Progenitor cell of endocrine pancreas (in vitro differentiated cells): ENCODE results near the gene ALPK3. TPM values are rescaled to one million over a fixed set of nuclear protein-coding genes. Genes with fewer than 3 reads are reported as not detected.
"Not testable (repeated sequence)": the region's sequence is repeated elsewhere in the genome, so short reads cannot be mapped to it uniquely, and the experiment has no call there.

Source experiments
- DNase-seq: peaks from one replicate; pipeline ENCODE4 v3.0.0; 2021; ENCODE audit warnings: low spot score; ENCODE audit not compliant: unreplicated experiment
- H3K27ac Mint-ChIP-seq: 2 replicates; pipeline ENCODE4 v1.8.0; 2021; ENCODE audit warnings: mild to moderate bottlenecking, moderate library complexity, mixed read lengths
- H3K27me3 Mint-ChIP-seq: 2 replicates; pipeline ENCODE4 v1.8.0; 2021; ENCODE audit warnings: mixed read lengths
- H3K36me3 Mint-ChIP-seq: 2 replicates; pipeline ENCODE4 v1.8.0; 2022; ENCODE audit warnings: mixed read lengths; ENCODE audit not compliant: insufficient read depth
- H3K4me1 Mint-ChIP-seq: 2 replicates; pipeline ENCODE4 v1.8.0; 2021; ENCODE audit warnings: low read depth, mixed read lengths
- H3K4me3 Mint-ChIP-seq: 2 replicates; pipeline ENCODE4 v1.8.0; 2021; ENCODE audit warnings: low read depth, mild to moderate bottlenecking, moderate library complexity, mixed read lengths
- H3K9me3 Mint-ChIP-seq: 2 replicates; pipeline ENCODE4 v1.8.0; 2021; ENCODE audit warnings: low read depth, mixed read lengths
- CTCF ChIP-seq: fragments of 200-600 bp; sonication (generic); IDR thresholded peaks from one replicate; pipeline ENCODE4 v1.5.0; 2021; ENCODE audit warnings: antibody characterized with exemption, mild to moderate bottlenecking; ENCODE audit not compliant: unreplicated experiment
- total RNA-seq: library from RNA; stranded (reverse); gene quantifications from 2 replicates; pipeline ENCODE4 v1.2.1, GENCODE V29; 2021

Gene ALPK3
- total RNA-seq, 1 donor from 2014 or later: 122 TPM

- peak; percentile 68 for TF ChIP-seq CTCF
- not testable (repeated sequence) for H3K4me3 Mint-ChIP-seq, H3K27me3 Mint-ChIP-seq, H3K4me1 Mint-ChIP-seq, DNase-seq
- Mint-ChIP-seq H3K27ac (peak overlapping the region; percentile 23), H3K9me3 (peaks cover 11% of the 10 kb centered on the region), H3K36me3 (peaks cover 47% of the 10 kb centered on the region)
Observed at GRCh38 chr15:84845631-84846030, 28.5 kb downstream of the ALPK3 start.

GRCh38 chr15:84846269-84846668 is 29.1 kb downstream of the ALPK3 start:
- no peak for DNase-seq
- no peak overlapping the region for H3K27ac Mint-ChIP-seq
- peaks cover 11% of the 10 kb centered on the region for H3K9me3 Mint-ChIP-seq
- no peaks in the 10 kb centered on the region for H3K27me3 Mint-ChIP-seq
- peaks cover 45% of the 10 kb centered on the region for H3K36me3 Mint-ChIP-seq
- H3K4me3 Mint-ChIP-seq: no peak overlapping the region
- no peak for TF ChIP-seq CTCF
- peaks cover 4% of the 10 kb centered on the region for H3K4me1 Mint-ChIP-seq

GRCh38 chr15:84847382-84847781 is 30.2 kb downstream of the ALPK3 start:
- no peak for TF ChIP-seq CTCF
- Mint-ChIP-seq H3K36me3 (peaks cover 38% of the 10 kb centered on the region), H3K27me3 (no peaks in the 10 kb centered on the region), H3K4me1 (peaks cover 3% of the 10 kb centered on the region), H3K27ac (no peak overlapping the region), H3K4me3 (no peak overlapping the region), H3K9me3 (peaks cover 11% of the 10 kb centered on the region)
- no peak for DNase-seq

GRCh38 chr15:84852212-84852611 is 35.1 kb downstream of the ALPK3 start:
- no peak overlapping the region for H3K27ac Mint-ChIP-seq
- no peaks in the 10 kb centered on the region for H3K27me3 Mint-ChIP-seq
- H3K4me3 Mint-ChIP-seq: no peak overlapping the region
- no peak for TF ChIP-seq CTCF
- no peak for DNase-seq
- H3K4me1 Mint-ChIP-seq: peaks cover 13% of the 10 kb centered on the region
- H3K9me3 Mint-ChIP-seq: peaks cover 2% of the 10 kb centered on the region
- peaks cover 30% of the 10 kb centered on the region for H3K36me3 Mint-ChIP-seq

DNA sequence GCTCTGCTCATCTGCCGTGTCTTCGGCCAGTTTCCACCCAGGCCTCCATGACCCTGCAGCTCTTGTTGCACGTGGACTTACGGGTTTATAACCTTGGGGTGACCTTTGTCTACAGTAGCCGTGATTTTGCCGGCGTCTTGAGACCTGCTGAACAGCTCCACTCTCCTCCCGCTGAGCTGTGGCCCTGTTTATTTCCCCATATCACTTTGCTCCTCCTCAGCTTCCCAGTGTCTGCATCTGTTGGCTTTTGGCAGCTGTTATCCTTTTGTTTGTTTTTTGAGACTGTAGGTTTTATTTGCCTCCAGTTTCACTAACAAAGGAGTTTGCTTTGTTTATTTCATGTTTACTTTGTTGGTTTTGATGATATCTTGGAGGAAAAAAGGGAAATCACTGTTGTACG is 38.0 kb downstream of the ALPK3 start:
- Mint-ChIP-seq H3K27ac (peak overlapping the region; percentile 87), H3K9me3 (no peaks in the 10 kb centered on the region), H3K4me1 (peaks cover 13% of the 10 kb centered on the region), H3K4me3 (no peak overlapping the region), H3K36me3 (peaks cover 23% of the 10 kb centered on the region), H3K27me3 (no peaks in the 10 kb centered on the region)
- no peak for DNase-seq
- no peak for TF ChIP-seq CTCF
